T-cell (primary cell): ENCODE measurements around the gene EIF3B. TPM values are rescaled to one million over a fixed set of nuclear protein-coding genes. Genes with fewer than 3 reads are reported as not detected.
"Not testable (repeated sequence)": the region's sequence is repeated elsewhere in the genome, so short reads cannot be mapped to it uniquely, and the experiment has no call there.

Experiments used
- ATAC-seq, 4 experiments: fragments of 200-7000 bp in 3 of 4; fragments of 150-1000 bp in 1 of 4; cut with Tn5 transposase; replicated peaks in 1 of 4; 1 replicate in 3 of 4; 2 replicates in 1 of 4; pipeline ENCODE4 v1.10.0; 2021; ENCODE audit warnings: moderate library complexity in 3 of 4, mild to moderate bottlenecking in 2 of 4, moderate number of reproducible peaks in 1 of 4
- CTCF ChIA-PET, 2 donors: fragments of 300-600 bp; sonication (Branson Sonifier 250); formaldehyde crosslinking; loops; one replicate each; lab custom pipeline; 2022; ENCODE audit warnings: antibody characterized with exemption in 2 of 2; lab: Charles Lee
- POLR2A ChIA-PET, 2 donors: fragments of 300-600 bp; sonication (Branson Sonifier 250); formaldehyde crosslinking; loops; one replicate each; lab custom pipeline; 2022; ENCODE audit warnings: antibody characterized with exemption in 2 of 2; lab: Charles Lee
- DNase-seq, 35 experiments: peaks; one replicate each; pipeline versions ENCODE4 v3.0.0 to v3.0.0-alpha.2; 2013 to 2023
- H3K27ac ChIP-seq: one replicate; pipeline ENCODE4 v1.5.1; 2013; ENCODE audit warnings: low read length
- H3K27me3 ChIP-seq, 2 experiments: replicated peaks in 1 of 2; 1 replicate in 1 of 2; 2 replicates in 1 of 2; pipeline versions ENCODE4 v1.6.1 to v1.7.0; 2013; ENCODE audit warnings: low read length in 1 of 2, mixed read lengths in 1 of 2; ENCODE audit not compliant: control insufficient read depth in 2 of 2, insufficient read depth in 2 of 2; ENCODE audit errors: extremely low read depth in 1 of 2
- H3K36me3 ChIP-seq, 2 donors: 1 replicate in 1 of 2; 2 replicates in 1 of 2; pipeline versions ENCODE4 v1.6.1 to v1.7.0; 2013; ENCODE audit warnings: low read length in 1 of 2; ENCODE audit not compliant: control insufficient read depth in 2 of 2, insufficient read depth in 1 of 2; ENCODE audit errors: extremely low read depth in 1 of 2
- H3K4me1 ChIP-seq, 2 experiments: 1 replicate in 1 of 2; 2 replicates in 1 of 2; pipeline versions ENCODE4 v1.6.1 to v1.7.0; 2013; ENCODE audit warnings: low read length in 2 of 2, mixed read lengths in 1 of 2; ENCODE audit not compliant: insufficient read depth in 2 of 2, control insufficient read depth in 1 of 2; ENCODE audit errors: extremely low read depth in 1 of 2
- H3K4me3 ChIP-seq, 2 donors: 1 replicate in 1 of 2; 2 replicates in 1 of 2; pipeline versions ENCODE4 v1.5.1 to v1.7.0; 2013; ENCODE audit warnings: mild to moderate bottlenecking in 2 of 2, low read length in 1 of 2, moderate library complexity in 1 of 2; ENCODE audit not compliant: control insufficient read depth in 1 of 2; ENCODE audit errors: extremely low read depth in 1 of 2
- H3K9me3 ChIP-seq: 2 replicates; pipeline ENCODE4 v1.7.0; 2013
- H3K27ac Mint-ChIP-seq, 2 donors: one replicate each; pipeline ENCODE4 v1.8.0; 2020 to 2021; ENCODE audit warnings: mild to moderate bottlenecking in 2 of 2, mixed read lengths in 2 of 2
- H3K27me3 Mint-ChIP-seq, 2 donors: one replicate each; pipeline ENCODE4 v1.8.0; 2021 to 2022; ENCODE audit warnings: mixed read lengths in 2 of 2
- H3K36me3 Mint-ChIP-seq: one replicate; pipeline ENCODE4 v1.8.0; 2021; ENCODE audit warnings: mixed read lengths
- H3K4me1 Mint-ChIP-seq, 3 donors: one replicate each; pipeline ENCODE4 v1.8.0; 2020 to 2022; ENCODE audit warnings: mixed read lengths in 3 of 3, mild to moderate bottlenecking in 1 of 3
- H3K4me3 Mint-ChIP-seq, 3 donors: one replicate each; pipeline ENCODE4 v1.8.0; 2020 to 2022; ENCODE audit warnings: mild to moderate bottlenecking in 3 of 3, mixed read lengths in 3 of 3, moderate library complexity in 3 of 3
- H3K9me3 Mint-ChIP-seq, 3 donors: one replicate each; pipeline ENCODE4 v1.8.0; 2020 to 2022; ENCODE audit warnings: mixed read lengths in 3 of 3
- WGBS: methylation state at CpG from one replicate; pipeline ENCODE4 v1.1.5; 2013; ENCODE audit warnings: missing lambda C conversion rate; ENCODE audit not compliant: insufficient coverage; 5-methylcytosine and 5-hydroxymethylcytosine counted together
- total RNA-seq, 35 experiments: library from RNA in 6 of 35; stranded (reverse) in 6 of 35; fragments of 120-200 nt in 1 of 35; gene quantifications; one replicate each; pipeline versions ENCODE4 v1.2.1 to v1.2.4 and lab custom pipeline; 2013 to 2026

The EIF3B gene
- total RNA-seq, 5 donors from 2014 or later (not counting 1 experiment from before 2014, with no cell fraction given) = 150 to 169 (median 165) TPM

GRCh38 chr7:2387897-2388636, 33.4 kb downstream of the EIF3B start:
- ChIA-PET CTCF (no interaction called here), POLR2A (no interaction called here)
- Mint-ChIP-seq H3K4me1 (peaks cover 0 to 4% (median 0%) of the 10 kb centered on the region in 3 donors), H3K9me3 (no peaks in the 10 kb centered on the region), H3K4me3 (no peak overlapping the region), H3K36me3 (no peaks in the 10 kb centered on the region), H3K27ac (no peak overlapping the region), H3K27me3 (no peaks in the 10 kb centered on the region)
- Histone ChIP-seq H3K9me3 (no peaks in the 10 kb centered on the region), H3K4me1 (peaks cover 0 to 8% of the 10 kb centered on the region in 2 experiments), H3K27me3 (no peaks in the 10 kb centered on the region), H3K4me3 (no peak overlapping the region), H3K36me3 (peaks cover 0 to 2% of the 10 kb centered on the region in 2 donors), H3K27ac (no peak overlapping the region)
- no peak for ATAC-seq
- no peak for DNase-seq
- WGBS = 85% methylated on average over 25 of the region's 31 CpGs

GRCh38 chr7:2388637-2388954, 34.0 kb downstream of the EIF3B start:
- Histone ChIP-seq H3K4me3 (no peak overlapping the region), H3K4me1 (peaks cover 0 to 8% of the 10 kb centered on the region in 2 experiments), H3K27me3 (no peaks in the 10 kb centered on the region), H3K9me3 (no peaks in the 10 kb centered on the region), H3K27ac (no peak overlapping the region), H3K36me3 (no peaks in the 10 kb centered on the region)
- 99% methylated on average over 5 of the region's 5 CpGs for WGBS
- Mint-ChIP-seq H3K4me3 (no peak overlapping the region), H3K9me3 (no peaks in the 10 kb centered on the region), H3K36me3 (no peaks in the 10 kb centered on the region), H3K27me3 (no peaks in the 10 kb centered on the region), H3K27ac (no peak overlapping the region), H3K4me1 (peaks cover 0 to 7% (median 0%) of the 10 kb centered on the region in 3 donors)
- DNase-seq (no peak), ATAC-seq (no peak)
- ChIA-PET POLR2A (no interaction called here), CTCF (no interaction called here)

GRCh38 chr7:2390020-2390816, 35.6 kb downstream of the EIF3B start:
- H3K36me3 Mint-ChIP-seq, CTCF ChIA-PET, H3K4me3 Mint-ChIP-seq, DNase-seq, POLR2A ChIA-PET, ATAC-seq, H3K4me1 ChIP-seq, H3K27me3 Mint-ChIP-seq, H3K9me3 Mint-ChIP-seq, H3K27me3 ChIP-seq, H3K4me1 Mint-ChIP-seq, H3K9me3 ChIP-seq, H3K4me3 ChIP-seq, H3K27ac ChIP-seq, H3K27ac Mint-ChIP-seq, H3K36me3 ChIP-seq: not testable (repeated sequence)
- WGBS = 62% methylated on average over 8 of the region's 16 CpGs

DNA sequence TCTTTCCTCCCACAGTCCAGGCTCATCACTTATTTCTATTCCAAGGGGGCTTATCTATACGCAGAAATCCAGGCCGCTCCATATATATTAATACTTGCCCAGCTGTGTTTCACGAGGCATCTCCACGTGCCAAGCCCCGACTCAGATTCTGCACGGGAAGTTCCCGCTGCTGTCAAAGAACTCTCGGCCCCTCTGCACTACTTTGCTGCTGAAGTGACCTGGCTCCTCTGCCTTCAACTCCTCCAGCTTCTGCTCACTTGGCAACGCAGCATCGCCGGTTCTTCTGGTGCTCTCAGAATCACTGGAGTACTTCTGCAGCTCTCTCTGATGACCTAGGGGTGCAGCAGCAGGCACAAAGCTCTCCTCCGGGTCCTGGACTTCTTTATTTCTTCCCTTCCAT, 39.1 kb downstream of the EIF3B start:
- no peak overlapping the region for H3K27ac ChIP-seq
- Mint-ChIP-seq H3K27me3 (no peaks in the 10 kb centered on the region), H3K4me1 (peaks cover 0 to 13% (median 0%) of the 10 kb centered on the region in 3 donors), H3K4me3 (no peak overlapping the region), H3K27ac (no peak overlapping the region), H3K36me3 (no peaks in the 10 kb centered on the region), H3K9me3 (no peaks in the 10 kb centered on the region)
- DNase-seq (no peak), ATAC-seq (no peak)
- peaks cover 0 to 5% of the 10 kb centered on the region in 2 experiments for H3K4me1 ChIP-seq
- no peaks in the 10 kb centered on the region for H3K27me3 ChIP-seq
- CTCF ChIA-PET = no interaction called here
- H3K4me3 ChIP-seq = no peak overlapping the region
- WGBS = 93% methylated on average over 11 of the region's 12 CpGs
- H3K36me3 ChIP-seq = no peaks in the 10 kb centered on the region
- no peaks in the 10 kb centered on the region for H3K9me3 ChIP-seq
- POLR2A ChIA-PET = no interaction called here

GRCh38 chr7:2394566-2395082, 40.0 kb downstream of the EIF3B start:
- ChIA-PET POLR2A (no interaction called here), CTCF (no interaction called here)
- DNase-seq = no peak
- H3K36me3 Mint-ChIP-seq = no peaks in the 10 kb centered on the region
- Histone ChIP-seq H3K4me1 (peaks cover 0 to 12% of the 10 kb centered on the region in 2 experiments), H3K36me3 (no peaks in the 10 kb centered on the region), H3K27me3 (no peaks in the 10 kb centered on the region), H3K9me3 (no peaks in the 10 kb centered on the region), H3K4me3 (no peak overlapping the region), H3K27ac (no peak overlapping the region)
- no peak overlapping the region for H3K27ac Mint-ChIP-seq
- peaks cover 3 to 16% (median 3%) of the 10 kb centered on the region in 3 donors for H3K4me1 Mint-ChIP-seq
- no peaks in the 10 kb centered on the region for H3K27me3 Mint-ChIP-seq
- H3K9me3 Mint-ChIP-seq = no peaks in the 10 kb centered on the region
- no peak for ATAC-seq
- WGBS = 91% methylated on average over 16 of the region's 21 CpGs
- H3K4me3 Mint-ChIP-seq = no peak overlapping the region

GRCh38 chr7:2398506-2398905, 43.9 kb downstream of the EIF3B start:
- no peaks in the 10 kb centered on the region for H3K9me3 ChIP-seq
- Mint-ChIP-seq H3K27ac (peak overlapping the region in 1 of 2 donors; percentile 15), H3K4me3 (no peak overlapping the region), H3K4me1 (peaks cover 15 to 26% (median 17%) of the 10 kb centered on the region in 3 donors), H3K9me3 (no peaks in the 10 kb centered on the region), H3K36me3 (no peaks in the 10 kb centered on the region), H3K27me3 (no peaks in the 10 kb centered on the region)
- H3K27ac ChIP-seq = no peak overlapping the region
- no peaks in the 10 kb centered on the region for H3K36me3 ChIP-seq
- DNase-seq = no peak
- no peak overlapping the region for H3K4me3 ChIP-seq
- H3K4me1 ChIP-seq = peaks cover 0 to 26% of the 10 kb centered on the region in 2 experiments
- CTCF ChIA-PET = interaction anchor here in 1 of 2 donors (0.6 kb wide), 1 partner anchor 53 kb away, joined by 9 read pairs; no protein-coding TSS in a partner anchor
- WGBS = 100% methylated on average over 2 of the region's 4 CpGs
- POLR2A ChIA-PET = no interaction called here
- no peak for ATAC-seq
- no peaks in the 10 kb centered on the region for H3K27me3 ChIP-seq
